WTC11 (cell line): ENCODE data around the gene METTL18. TPM values are rescaled to one million over a fixed set of nuclear protein-coding genes. Genes with fewer than 3 reads are reported as not detected.

Source experiments
- ATAC-seq: fragments of 200-7000 bp; cut with Tn5 transposase; 2 replicates; pipeline ENCODE4 v1.10.0; 2021; ENCODE audit warnings: mild to moderate bottlenecking, moderate library complexity
- CTCF ChIA-PET: fragments of 300-600 bp; sonication (Branson Sonifier 250); formaldehyde crosslinking; loops from one replicate; lab custom pipeline; 2021; ENCODE audit warnings: antibody characterized with exemption; lab: Charles Lee
- POLR2A ChIA-PET: fragments of 350-600 bp; sonication (Branson Sonifier 250); formaldehyde crosslinking; loops from one replicate; lab custom pipeline; 2021; ENCODE audit warnings: antibody characterized with exemption; lab: Charles Lee
- DNase-seq: peaks from one replicate; pipeline ENCODE4 v3.0.0; 2021; ENCODE audit warnings: low spot score
- H3K27ac Mint-ChIP-seq: 2 replicates; pipeline ENCODE4 v1.8.0; 2021; ENCODE audit warnings: mixed read lengths
- H3K27me3 Mint-ChIP-seq: 2 replicates; pipeline ENCODE4 v1.8.0; 2021; ENCODE audit warnings: low read depth, mild to moderate bottlenecking, moderate library complexity, mixed read lengths
- H3K36me3 Mint-ChIP-seq: 2 replicates; pipeline ENCODE4 v1.8.0; 2021; ENCODE audit warnings: mixed read lengths
- H3K4me1 Mint-ChIP-seq: 2 replicates; pipeline ENCODE4 v1.8.0; 2022; ENCODE audit warnings: mixed read lengths
- H3K4me3 Mint-ChIP-seq: 2 replicates; pipeline ENCODE4 v1.8.0; 2021; ENCODE audit warnings: mild to moderate bottlenecking, moderate library complexity, mixed read lengths
- H3K9me3 Mint-ChIP-seq: 2 replicates; pipeline ENCODE4 v1.8.0; 2021; ENCODE audit warnings: mixed read lengths
- AFF4 ChIP-seq: sonication (generic); formaldehyde crosslinking; IDR thresholded peaks from 2 replicates; pipeline ENCODE4 v1.8.1; 2023; ENCODE audit warnings: mild to moderate bottlenecking, missing genetic modification reagents, borderline replicate concordance
- ATF6 ChIP-seq: sonication (generic); formaldehyde crosslinking; IDR thresholded peaks from 2 replicates; pipeline ENCODE4 v1.8.1; 2023; ENCODE audit warnings: mild to moderate bottlenecking, missing genetic modification reagents
- E2F4 ChIP-seq: sonication (generic); formaldehyde crosslinking; IDR thresholded peaks from 2 replicates; pipeline ENCODE4 v1.8.1; 2022; ENCODE audit warnings: low read depth, mild to moderate bottlenecking, moderate library complexity, missing genetic modification reagents, borderline replicate concordance
- GABPB1 ChIP-seq: sonication (generic); formaldehyde crosslinking; IDR thresholded peaks from 2 replicates; pipeline ENCODE4 v1.8.1; 2023; ENCODE audit warnings: mild to moderate bottlenecking, missing genetic modification reagents
- GTF2I ChIP-seq: fragments of 250-450 bp; sonication (Bioruptor Pico); conservative IDR thresholded peaks from 2 replicates; pipeline ENCODE4 v1.4.0; 2021; ENCODE audit warnings: mild to moderate bottlenecking
- NR2C2 ChIP-seq: sonication (generic); formaldehyde crosslinking; IDR thresholded peaks from 2 replicates; pipeline ENCODE4 v1.8.0; 2022; ENCODE audit warnings: mild to moderate bottlenecking, missing genetic modification reagents
- NR3C1 ChIP-seq: sonication (generic); formaldehyde crosslinking; conservative IDR thresholded peaks from 2 replicates; pipeline ENCODE4 v1.8.1; 2023; ENCODE audit warnings: low read depth, mild to moderate bottlenecking, missing genetic modification reagents
- SMAD4 ChIP-seq: sonication (generic); formaldehyde crosslinking; IDR thresholded peaks from 2 replicates; pipeline ENCODE4 v1.8.0; 2022; ENCODE audit warnings: mild to moderate bottlenecking, missing genetic modification reagents
- ZNF219 ChIP-seq: sonication (generic); formaldehyde crosslinking; IDR thresholded peaks from 2 replicates; pipeline ENCODE4 v1.8.0; 2023; ENCODE audit warnings: missing genetic modification reagents, mild to moderate bottlenecking, borderline replicate concordance
- ZNF532 ChIP-seq: fragments of 250-450 bp; sonication (Bioruptor Pico); IDR thresholded peaks from 2 replicates; pipeline ENCODE4 v1.9.0; 2021; ENCODE audit warnings: mild to moderate bottlenecking, borderline replicate concordance
- total RNA-seq: library from RNA; stranded (reverse); gene quantifications from 3 replicates; pipeline ENCODE4 v1.2.3, GENCODE V29; 2021

The METTL18 gene
- total RNA-seq, 1 experiment from 2014 or later: 7.7 TPM

GRCh38 chr1:169795687-169796086, 980 bp upstream of the METTL18 start (continued):
- TF ChIP-seq AFF4 (no peak), NR3C1 (CRISPR knock-in tag) (no peak)

GRCh38 chr1:169793730-169794129, 977 bp downstream of the METTL18 start:
- H3K4me1 Mint-ChIP-seq: peaks cover 26% of the 10 kb centered on the region
- CTCF ChIA-PET: no interaction called here
- TF ChIP-seq ZNF532 (CRISPR knock-in tag) (no peak), GTF2I (CRISPR knock-in tag) (no peak), SMAD4 (CRISPR knock-in tag) (no peak), ZNF219 (CRISPR knock-in tag) (no peak), NR2C2 (CRISPR knock-in tag) (no peak), ATF6 (CRISPR knock-in tag) (no peak), GABPB1 (CRISPR knock-in tag) (no peak), AFF4 (no peak), E2F4 (CRISPR knock-in tag) (no peak), NR3C1 (CRISPR knock-in tag) (no peak)
- H3K27me3 Mint-ChIP-seq: no peaks in the 10 kb centered on the region; the same call in 1 of the 2 replicates
- H3K36me3 Mint-ChIP-seq: peaks cover 11% of the 10 kb centered on the region
- 0 out of 2 replicates have a peak overlapping the region, but pooled peaks have one; percentile 98 for H3K27ac Mint-ChIP-seq
- DNase-seq: no peak
- H3K4me3 Mint-ChIP-seq: peak overlapping the region; percentile 97
- H3K9me3 Mint-ChIP-seq: peaks cover 7% of the 10 kb centered on the region
- POLR2A ChIA-PET: interaction anchor here (0.8 kb wide), 1 partner anchor 307 kb away, joined by 4 read pairs; no protein-coding TSS in a partner anchor
- no peak for ATAC-seq
